K562 (cell line): ENCODE data around the gene TTBK2. TPM values are rescaled to one million over a fixed set of nuclear protein-coding genes. Genes with fewer than 3 reads are reported as not detected.

Experiments used
- ATAC-seq: fragments of 200-7000 bp; cut with Tn5 transposase; 3 replicates; pipeline ENCODE4 v1.9.1; 2020; ENCODE audit warnings: moderate library complexity
- BruUV-seq: library from RNA; stranded (reverse); fragments of 400-500 nt; replicated peaks from 2 replicates; lab custom pipeline; 2021; lab: Mats Ljungman, UMichigan
- CTCF ChIA-PET: fragments of 300-600 bp; formaldehyde crosslinking; extraction: SDS; loops from one replicate; lab custom pipeline; 2021; ENCODE audit warnings: low intra/inter-chr PET ratio; lab: Yijun Ruan, JAX
- POLR2A ChIA-PET: fragments of 300-600, 350-650 bp; sonication (Branson Sonifier 250); formaldehyde crosslinking; extraction: SDS; loops from one replicate; lab custom pipeline; 2021; ENCODE audit warnings: antibody characterized with exemption, inconsistent platforms; lab: Yijun Ruan, JAX
- DNase-seq, 4 experiments: peaks; one replicate each; pipeline versions ENCODE4 v3.0.0 to v3.0.0-alpha.2; 2011 to 2018; ENCODE audit warnings: low spot score in 3 of 4, mixed read lengths in 3 of 4; ENCODE audit errors: extremely low read depth in 1 of 4
- FAIRE-seq: peaks from 2 replicates; lab custom pipeline; 2011; peaks lifted over from hg19 to GRCh38; lab: Jason Lieb, UNC
- H2AFZ ChIP-seq: 2 replicates; pipeline ENCODE4 v1.6.0; 2011; ENCODE audit warnings: low read depth, low read length, control low read depth, inconsistent platforms
- H3K27ac ChIP-seq: fragments of 200-600 bp; 3 replicates; pipeline ENCODE4 v1.8.0; 2011; ENCODE audit warnings: low read depth, mild to moderate bottlenecking, control low read depth, inconsistent platforms, low read length, moderate library complexity, mixed read lengths; ENCODE audit errors: extremely low read depth
- H3K27me3 ChIP-seq, 2 experiments: fragments of 300-600 bp in 1 of 2; 2 replicates in 1 of 2; 3 replicates in 1 of 2; pipeline versions ENCODE4 v1.6.0 to v1.8.0; 2011; ENCODE audit warnings: inconsistent platforms in 2 of 2, low read length in 2 of 2, mild to moderate bottlenecking in 1 of 2, mixed read lengths in 1 of 2, moderate library complexity in 1 of 2; ENCODE audit not compliant: control insufficient read depth in 2 of 2, insufficient read depth in 2 of 2
- H3K36me3 ChIP-seq: fragments of 300-600 bp; 3 replicates; pipeline ENCODE4 v1.8.0; 2011; ENCODE audit warnings: mild to moderate bottlenecking, low read length, inconsistent platforms; ENCODE audit not compliant: control insufficient read depth, insufficient read depth
- H3K4me1 ChIP-seq, 2 experiments: fragments of 200-600 bp in 1 of 2; replicated peaks in 1 of 2; 2 replicates in 1 of 2; 3 replicates in 1 of 2; pipeline versions ENCODE4 v1.5.1 to v1.8.0; 2011; ENCODE audit warnings: inconsistent platforms in 2 of 2, low read length in 2 of 2, mild to moderate bottlenecking in 1 of 2, mixed read lengths in 1 of 2, moderate library complexity in 1 of 2; ENCODE audit not compliant: control insufficient read depth in 2 of 2, insufficient read depth in 2 of 2
- H3K4me2 ChIP-seq: 2 replicates; pipeline ENCODE4 v1.6.1; 2011; ENCODE audit warnings: low read length, control low read depth, inconsistent platforms, mixed read lengths; ENCODE audit not compliant: insufficient read depth
- H3K4me3 ChIP-seq: fragments of 200-600 bp; sonication (generic), shearing (Covaris generic); 2 replicates; pipeline ENCODE4 v1.5.1; 2016; ENCODE audit warnings: control low read depth, inconsistent platforms
- H3K79me2 ChIP-seq: fragments of 200-600 bp; 3 replicates; pipeline ENCODE4 v1.8.0; 2011; ENCODE audit warnings: low read length, inconsistent platforms; ENCODE audit not compliant: control insufficient read depth, insufficient read depth
- H3K9ac ChIP-seq, 2 experiments: 2 replicates each; pipeline versions ENCODE4 v1.6.0 to v1.6.1; 2011; ENCODE audit warnings: low read depth in 2 of 2, low read length in 2 of 2, control low read depth in 1 of 2, inconsistent platforms in 1 of 2, mild to moderate bottlenecking in 1 of 2, mixed read lengths in 1 of 2; ENCODE audit not compliant: insufficient read depth in 1 of 2
- H3K9me1 ChIP-seq: one replicate; pipeline ENCODE4 v1.6.0; 2011; ENCODE audit warnings: inconsistent platforms, mild to moderate bottlenecking, low read length, moderate library complexity; ENCODE audit not compliant: control insufficient read depth, insufficient read depth
- H3K9me3 ChIP-seq: replicated peaks from 2 replicates; pipeline ENCODE4 v1.5.1; 2011; ENCODE audit warnings: low read depth, low read length, inconsistent platforms; ENCODE audit not compliant: control insufficient read depth, insufficient read depth
- H4K20me1 ChIP-seq: replicated peaks from 2 replicates; pipeline ENCODE4 v1.6.1; 2011; ENCODE audit warnings: low read length, inconsistent platforms, mixed read lengths; ENCODE audit not compliant: control insufficient read depth, insufficient read depth
- CREM ChIP-seq: IDR thresholded peaks from 2 replicates; pipeline ENCODE4 v1.6.1; 2014; ENCODE audit warnings: antibody characterized with exemption, low read depth
- NR0B1 ChIP-seq: fragments of 450-650 bp; IDR thresholded peaks from one replicate; pipeline ENCODE4 v1.6.1; 2018; ENCODE audit warnings: mild to moderate bottlenecking, moderate library complexity; ENCODE audit not compliant: partially characterized antibody
- SMARCA5 ChIP-seq: fragments of 450-650 bp; IDR thresholded peaks from 2 replicates; pipeline ENCODE4 v1.6.1; 2016
- TAF9B ChIP-seq: fragments of 450-650 bp; IDR thresholded peaks from 2 replicates; pipeline ENCODE4 v1.6.1; 2018; ENCODE audit warnings: mild to moderate bottlenecking; ENCODE audit not compliant: partially characterized antibody
- TFAM ChIP-seq: fragments of 250-450 bp; sonication (Bioruptor Pico); conservative IDR thresholded peaks from 2 replicates; pipeline ENCODE4 v1.5.0; 2021; ENCODE audit warnings: mild to moderate bottlenecking, moderate library complexity
- VEZF1 ChIP-seq: fragments of 200-800 bp; sonication (Bioruptor generic); IDR thresholded peaks from 2 replicates; pipeline ENCODE4 v1.6.1; 2017; ENCODE audit warnings: missing genetic modification characterization, missing compliant biosample characterization
- ZBTB1 ChIP-seq: sonication (generic); formaldehyde crosslinking; IDR thresholded peaks from 2 replicates; pipeline ENCODE4 v1.8.1; 2023; ENCODE audit warnings: missing genetic modification reagents, low read depth, mild to moderate bottlenecking, borderline replicate concordance
- WGBS: fragments of 100-300 bp; shearing (Covaris generic); methylation state at CpG from one replicate; pipeline ENCODE4 v1.1.6; 2016; ENCODE audit warnings: low coverage, mixed read lengths; ENCODE audit not compliant: insufficient coverage; ENCODE audit errors: missing lambda C conversion rate; 5-methylcytosine and 5-hydroxymethylcytosine counted together
- in situ Hi-C: fragments of 300-500 bp; cut with MboI; formaldehyde crosslinking; loops from 4 replicates; pipeline ENCODE4 v1.15.0; 2018; ENCODE audit warnings: inconsistent platforms, mixed read lengths
- intact Hi-C: fragments of 100-400 bp; cut with micrococcal nuclease; formaldehyde crosslinking; loops from 2 replicates; pipeline ENCODE4 v1.14.2; 2022
- polyA plus RNA-seq, 8 experiments: library from polyadenylated mRNA; depleted of rRNA in 4 of 8; stranded (reverse) in 5 of 8; unstranded in 3 of 8; fragments of >200 nt; fragmentation: Nextera tagmentation in 2 of 8; fragmentation: Illumina TruSeq in 1 of 8; extraction: Ambion mirVana in 2 of 8; extraction: Trizol in 1 of 8; gene quantifications; 2 replicates each; pipeline versions ENCODE4 v1.2.1 to v1.2.3, GENCODE V29; 2011 to 2014; ENCODE audit warnings: inconsistent platforms in 1 of 8, missing spikeins in 1 of 8
- total RNA-seq, 7 experiments: library from RNA; depleted of rRNA in 6 of 7; stranded (reverse); fragments of >200 nt in 6 of 7; fragmentation: Illumina TruSeq in 2 of 7; extraction: Trizol in 2 of 7; gene quantifications; 2 replicates each; pipeline versions ENCODE4 v1.2.1 to v1.2.3, GENCODE V29; 2011 to 2021; ENCODE audit warnings: low replicate concordance in 1 of 7

The TTBK2 gene
- total and polyA plus RNA-seq, 9 of the 15 experiments (the other 6 are each of a cell fraction or from before 2014, with no cell fraction given): 0.89 to 8.0 (median 4.8) TPM

DNA sequence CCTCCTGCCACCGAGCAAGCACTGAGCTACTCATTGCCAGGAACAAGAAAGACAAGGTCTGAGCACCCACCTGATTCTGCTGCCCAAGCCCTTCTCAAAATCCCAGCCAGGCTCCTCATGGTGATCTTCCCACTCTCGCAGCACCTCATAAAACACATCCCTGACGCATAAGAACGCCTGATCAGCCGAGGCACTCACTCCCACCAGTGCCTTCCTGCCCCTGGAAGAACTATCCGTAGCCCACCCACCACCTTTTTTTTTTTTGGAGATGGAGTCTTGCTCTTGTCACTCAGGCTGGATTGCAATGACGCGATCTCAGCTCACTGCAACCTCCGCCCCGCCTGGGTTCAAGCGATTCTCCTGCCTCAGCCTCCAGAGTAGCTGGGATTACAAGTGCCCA is 187.6 kb downstream of the TTBK2 start:
- Histone ChIP-seq H3K4me1 (peaks cover 5 to 29% of the 10 kb centered on the region in 2 experiments; a peak in 4 of 5 replicates), H3K4me2 (no peak overlapping the region), H3K4me3 (no peak overlapping the region), H2AFZ (no peak overlapping the region), H3K36me3 (peaks cover 75% of the 10 kb centered on the region), H3K9me3 (no peaks in the 10 kb centered on the region), H3K27ac (no peak overlapping the region), H3K79me2 (peaks cover 22% of the 10 kb centered on the region), H3K27me3 (no peaks in the 10 kb centered on the region), H3K9me1 (no peaks in the 10 kb centered on the region), H3K9ac (no peak overlapping the region), H4K20me1 (peaks cover 4% of the 10 kb centered on the region; the same call in 1 of the 2 replicates)
- CTCF ChIA-PET: no interaction called here
- TF ChIP-seq VEZF1 (CRISPR knock-in tag) (no peak), NR0B1 (no peak), SMARCA5 (no peak), CREM (no peak), ZBTB1 (CRISPR knock-in tag) (no peak), TAF9B (no peak), TFAM (CRISPR knock-in tag) (no peak)
- intact Hi-C loops: no loop called here
- no TSS peak for BruUV-seq
- DNase-seq (no peak), ATAC-seq (no peak), FAIRE-seq (no peak)
- in situ Hi-C loops: no loop called here
- POLR2A ChIA-PET: interaction anchor here (0.6 kb wide), 1 partner anchor 10 kb away, joined by 3 read pairs; no protein-coding TSS in a partner anchor
- WGBS: 92% methylated on average over 10 of the region's 11 CpGs
